Stimulated activated CD4-positive, alpha-beta T cell treated with anti-CD3 and anti-CD28 coated beads, Interleukin-15, amount 100 ng/mL, for 24 hours (primary cell): ENCODE measurements around the gene EDEM2.
A peak's percentile ranks its signal among the peaks of the same experiment; 100 is the strongest.
"Not testable (repeated sequence)": the region's sequence is repeated elsewhere in the genome, so short reads cannot be mapped to it uniquely, and the experiment has no call there.

Experiments used
- DNase-seq: peaks from one replicate; pipeline ENCODE4 v3.0.0-alpha.2; 2020

EDEM2 gene

GRCh38 chr20:35122756-35123405 is 24.3 kb downstream of the EDEM2 start:
- no peak for DNase-seq

- DNase-seq, result no peak
Observed at GRCh38 chr20:35121186-35121585, 25.9 kb downstream of the EDEM2 start.

GRCh38 chr20:35120012-35120701 is 27.0 kb downstream of the EDEM2 start:
- DNase-seq, result peak; percentile 18

- DNase-seq, result no peak
Observed at GRCh38 chr20:35117629-35118028, 29.5 kb downstream of the EDEM2 start.

GRCh38 chr20:35117196-35117595 is 29.9 kb downstream of the EDEM2 start:
- DNase-seq, result no peak

DNA sequence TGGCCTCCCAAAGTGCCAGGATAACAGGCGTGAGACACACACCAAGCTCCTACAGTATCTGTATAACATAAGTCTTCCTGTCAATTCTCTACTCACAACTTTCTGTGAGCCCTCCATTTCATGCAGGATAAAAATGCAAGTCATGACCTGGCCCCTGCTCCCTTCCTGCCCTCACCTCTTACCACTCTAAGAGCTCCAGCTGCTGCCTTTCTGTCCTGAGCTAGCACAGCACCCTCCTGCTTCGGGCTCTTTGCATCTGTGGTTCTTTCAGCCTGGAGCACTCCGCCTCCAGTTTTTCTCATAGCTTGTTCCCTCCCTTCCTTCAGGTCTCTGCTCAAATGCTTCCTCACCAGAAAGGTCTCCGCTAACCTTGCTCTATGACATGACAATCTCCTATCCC is 30.9 kb downstream of the EDEM2 start:
- DNase-seq, result no peak

GRCh38 chr20:35115606-35116005 is 31.5 kb downstream of the EDEM2 start:
- no peak for DNase-seq

GRCh38 chr20:35112276-35112675 is 34.9 kb downstream of the EDEM2 start:
- not testable (repeated sequence) for DNase-seq

DNA sequence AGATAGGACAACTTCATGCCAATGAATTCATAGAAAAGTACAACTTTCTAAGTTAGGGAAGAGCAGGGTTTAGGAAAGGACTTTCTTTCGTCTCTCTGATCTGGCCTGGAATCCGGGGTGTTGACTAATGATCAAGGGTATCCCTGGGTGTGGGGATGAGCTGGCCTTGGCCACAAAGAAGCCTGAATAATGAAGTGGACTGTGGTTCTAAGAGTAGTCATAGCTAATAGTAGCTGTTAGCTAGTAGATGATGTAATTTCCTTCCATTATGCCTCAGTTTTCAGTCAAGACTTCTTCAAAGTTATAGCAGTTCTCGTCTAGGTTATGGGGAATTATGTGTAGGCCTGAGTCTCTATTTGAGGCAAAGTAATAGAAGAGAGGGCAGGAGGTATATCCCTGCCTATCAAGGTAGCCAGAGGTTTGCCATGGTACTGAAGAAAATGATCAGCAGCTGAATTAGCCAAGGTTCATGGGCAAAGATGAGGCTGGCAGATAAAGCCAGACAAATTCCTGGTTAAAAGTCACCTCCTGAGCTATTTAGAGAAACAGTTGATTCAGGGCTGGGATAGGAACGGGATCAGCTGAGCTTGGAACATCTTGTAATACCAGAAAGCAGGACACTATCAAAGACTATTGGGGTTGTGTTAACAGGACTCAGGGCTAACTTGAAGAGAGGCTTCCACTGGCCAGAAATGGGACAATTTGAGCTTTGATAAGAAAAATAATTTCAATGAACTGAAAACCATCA is 35.8 kb downstream of the EDEM2 start:
- DNase-seq, result no peak

GRCh38 chr20:35108921-35109320 is 38.2 kb downstream of the EDEM2 start:
- DNase-seq, result no peak

GRCh38 chr20:35106827-35107380 is 40.2 kb downstream of the EDEM2 start:
- DNase-seq, result no peak

- no peak for DNase-seq
Observed at GRCh38 chr20:35104685-35105295, 42.3 kb downstream of the EDEM2 start.

DNA sequence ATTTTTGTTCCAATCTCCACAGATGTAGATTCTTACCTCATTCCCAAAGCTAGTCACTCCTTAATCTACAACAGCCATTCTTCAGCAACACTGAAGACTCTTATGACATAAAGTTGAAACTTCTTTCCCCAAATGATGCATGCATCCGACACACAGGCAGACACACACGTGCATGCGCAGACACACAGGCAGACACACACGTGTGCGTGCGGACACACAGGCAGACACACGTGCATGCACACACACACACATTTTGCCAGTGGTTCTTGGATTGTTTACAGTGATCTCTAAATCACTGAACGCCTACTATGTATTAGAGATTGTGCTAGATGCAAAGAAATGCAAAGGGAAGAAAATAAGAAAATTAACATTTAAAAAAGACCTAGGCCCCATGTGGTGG is 45.5 kb downstream of the EDEM2 start:
- no peak for DNase-seq

GRCh38 chr20:35093267-35093884 is 53.8 kb downstream of the EDEM2 start:
- peak; percentile 59 for DNase-seq

GRCh38 chr20:35092524-35093266 is 54.4 kb downstream of the EDEM2 start, which contains the start of gene TRPC4AP:
TSS of gene TRPC4AP (minus strand) at chr20:35092807. CDS start at chr20:35092781, 26 bp downstream.
- DNase-seq, result peak; percentile 91

DNA sequence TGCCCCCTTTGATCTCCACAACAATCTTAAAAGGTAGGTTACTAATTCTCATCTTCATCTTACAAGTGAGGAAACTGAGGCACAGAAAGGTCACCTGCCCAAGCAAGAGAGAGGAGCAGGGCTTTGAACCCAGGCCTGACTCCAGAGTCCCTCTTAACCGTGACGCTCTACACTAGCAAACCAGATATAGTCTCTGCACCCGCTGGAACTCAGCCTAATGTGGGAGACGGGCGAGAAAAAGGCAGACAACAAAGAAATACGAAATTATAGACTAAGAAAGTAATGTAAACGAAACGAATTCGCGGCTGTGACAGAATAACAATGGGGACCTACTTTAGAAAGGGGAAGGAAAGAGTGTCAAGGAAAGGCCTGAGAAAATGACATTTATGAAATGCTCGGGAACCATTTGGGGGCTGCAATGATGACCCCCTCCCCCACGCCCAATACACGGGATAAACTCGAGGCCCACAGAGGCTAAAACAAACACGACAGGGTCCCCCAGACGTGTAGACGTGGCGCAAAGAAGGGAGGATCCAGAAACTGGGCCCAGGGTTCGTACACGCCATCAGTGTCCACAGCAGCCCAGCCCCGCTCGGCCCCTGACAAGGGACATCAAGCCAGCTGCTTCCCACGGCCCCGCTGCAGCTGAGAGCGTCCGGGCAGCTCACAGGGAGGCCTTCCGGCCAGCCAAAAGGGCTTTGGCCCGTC is 55.2 kb downstream of the EDEM2 start:
- no peak for DNase-seq

DNA sequence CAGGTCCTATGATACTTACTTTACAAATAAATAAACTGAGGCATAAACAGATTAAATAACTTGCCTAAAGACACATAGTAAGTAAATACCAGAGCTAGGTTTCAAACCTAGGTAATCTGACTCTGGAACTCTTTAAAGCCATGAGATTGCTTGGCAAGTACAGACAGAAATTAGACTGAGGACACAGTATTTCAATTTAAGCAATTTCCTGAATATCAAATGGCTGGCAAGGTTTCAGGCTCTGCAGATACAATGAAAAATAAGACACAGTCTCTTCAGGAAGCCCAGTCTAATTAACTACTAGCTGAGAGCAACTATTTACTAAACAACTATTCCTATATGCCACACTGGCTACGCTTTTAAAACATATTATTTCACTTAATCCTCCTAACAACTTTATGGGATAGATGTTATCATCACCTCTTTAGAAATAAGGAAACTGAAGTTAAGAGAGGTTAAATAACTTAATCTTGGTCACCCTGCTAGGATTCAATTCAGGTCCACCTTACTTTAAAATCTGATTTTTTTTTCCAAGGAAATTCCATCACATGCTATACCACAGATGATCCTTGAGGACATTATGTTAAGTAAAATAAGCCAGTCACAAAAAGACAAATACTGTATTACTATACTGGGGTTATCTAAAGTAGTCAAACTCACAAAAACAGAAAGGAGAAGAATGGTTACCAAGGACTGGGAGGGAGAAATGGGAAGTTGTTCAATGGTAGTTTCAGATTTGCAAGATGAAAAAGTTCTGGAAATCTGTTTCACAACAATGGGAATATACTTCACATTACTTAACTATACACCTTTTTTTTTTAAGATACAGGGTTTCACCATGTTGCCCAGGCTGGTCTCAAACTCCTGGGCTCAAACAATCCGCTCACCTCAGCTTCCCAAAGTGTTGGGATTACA is 58.6 kb downstream of the EDEM2 start:
- DNase-seq, result no peak

DNA sequence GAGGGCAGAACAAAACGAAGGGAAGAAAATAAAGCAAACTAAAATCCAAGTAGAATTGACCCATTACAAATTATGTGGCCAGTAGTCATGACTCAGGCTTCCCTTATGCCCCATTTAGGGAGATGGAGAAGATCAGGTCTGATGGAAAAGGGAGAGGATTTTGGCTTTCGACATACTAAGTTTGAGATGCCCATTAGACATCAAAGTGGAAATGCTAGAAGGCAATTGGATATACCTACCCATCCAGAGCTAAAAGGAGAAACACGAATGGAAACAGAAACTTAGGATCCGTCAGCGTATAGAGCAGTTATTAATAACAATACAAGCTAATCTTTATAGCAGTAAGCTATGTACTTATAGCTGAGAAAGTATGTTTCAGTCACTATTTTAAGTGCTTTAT is 59.3 kb downstream of the EDEM2 start:
- no peak for DNase-seq

DNA sequence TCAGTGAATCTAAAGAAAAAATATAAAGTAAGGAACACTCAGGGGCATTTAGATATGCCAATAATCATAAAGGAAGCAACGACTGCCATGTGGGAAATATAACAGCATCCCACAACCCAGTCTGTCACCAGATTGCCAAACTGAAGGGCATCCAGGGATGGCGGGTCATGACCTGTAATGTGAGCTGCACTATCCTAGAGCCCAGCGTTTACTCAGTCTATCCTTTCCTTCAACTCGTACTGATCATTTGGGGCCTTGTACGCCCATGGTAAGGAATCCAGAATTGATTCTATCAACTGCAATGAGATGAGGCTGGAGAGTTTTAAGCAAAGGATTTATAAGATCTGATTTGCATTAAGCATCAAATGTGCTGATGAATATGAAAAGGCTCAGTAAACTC is 59.8 kb downstream of the EDEM2 start:
- no peak for DNase-seq
